D721Med (cell line): ENCODE data around the gene AGAP1.

Source experiments
- DNase-seq: peaks from one replicate; pipeline ENCODE4 v3.0.0; 2011; ENCODE audit warnings: low spot score; ENCODE audit not compliant: insufficient read length
- FAIRE-seq: peaks from 2 replicates; lab custom pipeline; 2011; peaks lifted over from hg19 to GRCh38; lab: Jason Lieb, UNC
- TF ChIP-seq, protein P1 (sequence below): IDR thresholded peaks from 2 replicates; pipeline ENCODE4 v1.5.1; 2012; ENCODE audit warnings: mild to moderate bottlenecking, control low read depth; ENCODE audit not compliant: insufficient read depth; ENCODE audit errors: missing control alignments

AGAP1 gene

DNA sequence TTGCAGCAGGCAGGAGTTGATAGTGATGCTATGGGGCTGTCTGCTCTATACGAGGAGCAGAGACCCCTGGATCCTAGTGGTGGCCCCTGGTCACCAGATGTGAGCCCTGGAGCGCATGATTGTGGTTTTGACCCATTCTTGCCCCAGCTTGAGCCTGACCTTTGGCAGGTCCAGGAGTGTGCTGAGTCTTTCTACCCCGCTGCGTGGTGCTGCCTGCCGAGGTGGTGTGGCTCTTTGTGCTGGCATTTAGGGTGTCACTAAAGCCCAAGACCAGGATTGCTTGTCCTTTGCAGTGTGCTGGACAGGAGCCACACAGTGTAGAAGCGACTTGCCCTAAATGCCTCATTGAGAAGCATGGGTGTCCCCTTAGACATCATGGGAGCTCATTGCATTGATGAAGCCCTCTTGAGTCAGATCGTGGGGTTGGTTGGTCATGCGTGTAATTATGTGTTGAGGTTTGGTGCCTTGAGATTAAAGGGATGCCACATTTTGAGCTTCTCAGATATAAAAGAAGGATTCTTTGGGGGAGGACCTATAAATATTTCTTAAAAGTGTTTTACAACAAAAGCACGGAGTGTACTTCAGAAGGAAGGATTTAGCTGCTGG is 88.3 kb downstream of the AGAP1 start:
- DNase-seq: no peak
- TF ChIP-seq, protein P1, sequence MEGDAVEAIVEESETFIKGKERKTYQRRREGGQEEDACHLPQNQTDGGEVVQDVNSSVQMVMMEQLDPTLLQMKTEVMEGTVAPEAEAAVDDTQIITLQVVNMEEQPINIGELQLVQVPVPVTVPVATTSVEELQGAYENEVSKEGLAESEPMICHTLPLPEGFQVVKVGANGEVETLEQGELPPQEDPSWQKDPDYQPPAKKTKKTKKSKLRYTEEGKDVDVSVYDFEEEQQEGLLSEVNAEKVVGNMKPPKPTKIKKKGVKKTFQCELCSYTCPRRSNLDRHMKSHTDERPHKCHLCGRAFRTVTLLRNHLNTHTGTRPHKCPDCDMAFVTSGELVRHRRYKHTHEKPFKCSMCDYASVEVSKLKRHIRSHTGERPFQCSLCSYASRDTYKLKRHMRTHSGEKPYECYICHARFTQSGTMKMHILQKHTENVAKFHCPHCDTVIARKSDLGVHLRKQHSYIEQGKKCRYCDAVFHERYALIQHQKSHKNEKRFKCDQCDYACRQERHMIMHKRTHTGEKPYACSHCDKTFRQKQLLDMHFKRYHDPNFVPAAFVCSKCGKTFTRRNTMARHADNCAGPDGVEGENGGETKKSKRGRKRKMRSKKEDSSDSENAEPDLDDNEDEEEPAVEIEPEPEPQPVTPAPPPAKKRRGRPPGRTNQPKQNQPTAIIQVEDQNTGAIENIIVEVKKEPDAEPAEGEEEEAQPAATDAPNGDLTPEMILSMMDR: no peak
- FAIRE-seq: no peak

DNA sequence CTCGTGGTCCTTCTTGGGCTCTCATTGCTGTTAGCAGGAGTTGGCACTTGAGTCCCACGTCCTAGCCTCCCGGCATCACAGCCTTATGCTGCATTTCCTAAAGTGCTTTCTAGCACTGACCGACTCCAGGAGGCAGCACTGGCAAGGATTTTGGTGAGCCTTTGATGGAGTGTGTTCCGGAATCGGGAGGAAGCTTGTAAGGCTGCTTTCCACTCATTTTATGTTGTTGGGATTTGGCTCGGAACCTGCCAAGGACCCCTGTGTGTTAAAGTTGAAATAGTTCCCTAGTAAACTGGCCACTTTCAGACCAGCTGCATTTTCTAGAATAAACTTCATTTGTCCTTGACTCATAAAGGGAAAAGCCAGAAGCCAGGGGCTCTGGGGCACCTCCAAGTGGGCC is 88.9 kb downstream of the AGAP1 start:
- DNase-seq (no peak), FAIRE-seq (no peak)
- TF ChIP-seq, protein P1: no peak

GRCh38 chr2:235583144-235583543 is 89.3 kb downstream of the AGAP1 start:
- DNase-seq (no peak), FAIRE-seq (no peak)
- TF ChIP-seq, protein P1: no peak

GRCh38 chr2:235583925-235584637 is 90.2 kb downstream of the AGAP1 start:
- no peak for FAIRE-seq
- TF ChIP-seq, protein P1: no peak
- no peak for DNase-seq

GRCh38 chr2:235584638-235585007 is 90.8 kb downstream of the AGAP1 start:
- DNase-seq (no peak), FAIRE-seq (no peak)
- TF ChIP-seq, protein P1: no peak

GRCh38 chr2:235587202-235587601 is 93.4 kb downstream of the AGAP1 start:
- DNase-seq: no peak
- TF ChIP-seq, protein P1: no peak
- no peak for FAIRE-seq

- TF ChIP-seq, protein P1: no peak
- no peak for FAIRE-seq
- no peak for DNase-seq
Observed at GRCh38 chr2:235588750-235589149, 94.9 kb downstream of the AGAP1 start.
